ENCODE data around the gene TBC1D2. TPM values are rescaled to one million over a fixed set of nuclear protein-coding genes. Genes with fewer than 3 reads are reported as not detected.

TBC1D2 gene
- total and polyA plus RNA-seq, 2 of the 4 experiments (the other 2 are of a cell fraction): 36.9 to 62.7 TPM

GRCh38 chr9:98199388-98200033 is 55.9 kb downstream of the TBC1D2 start:
- Histone ChIP-seq H3K14ac (replicated peaks; ENCODE audit: low read depth, low read length) (no peak overlapping the region), H2AFZ (replicated peaks; ENCODE audit: low read length, poor library complexity) (no peak overlapping the region), H3K4me2 (ENCODE audit: low read depth, low read length) (no peak overlapping the region), H4K91ac (ENCODE audit: insufficient read depth, low read depth, low read length) (no peak overlapping the region), H3K18ac (ENCODE audit: low read depth, low read length) (no peak overlapping the region), H3K79me1 (ENCODE audit: low read depth in 1 of 2, low read length in 2 of 2) (no peaks in the 10 kb centered on the region; a peak in 1 of 4 replicates), H3K36me3 (ENCODE audit: control insufficient read depth, insufficient read depth, low read length) (peaks cover 16% of the 10 kb centered on the region), H3K27me3 (ENCODE audit: control insufficient read depth, insufficient read depth, low read length) (no peaks in the 10 kb centered on the region), H4K20me1 (ENCODE audit: insufficient read depth, low read length) (no peaks in the 10 kb centered on the region), H3K4me1 (ENCODE audit: control insufficient read depth, insufficient read depth, low read length) (no peaks in the 10 kb centered on the region), H3K9me1 (ENCODE audit: insufficient read depth, low read length) (peaks cover 5% of the 10 kb centered on the region; the same call in 1 of the 2 replicates), H4K8ac (ENCODE audit: low read depth in 2 of 2, low read length in 2 of 2) (no peak overlapping the region), H2BK5ac (ENCODE audit: low read depth, low read length, poor library complexity, severe bottlenecking) (no peak overlapping the region), H4K5ac (ENCODE audit: low read depth, low read length) (no peak overlapping the region), H3K4me3 (ENCODE audit: insufficient read depth, low read depth, low read length) (no peak overlapping the region), H3K9me3 (ENCODE audit: control insufficient read depth, insufficient read depth, low read length) (no peaks in the 10 kb centered on the region), H3K9ac (ENCODE audit: low read depth, low read length) (no peak overlapping the region), H3K23ac (ENCODE audit: low read depth, low read length) (no peak overlapping the region), H2BK120ac (ENCODE audit: low read depth, low read length) (no peak overlapping the region), H2AK9ac (replicated peaks; ENCODE audit: low read depth, low read length, poor library complexity) (no peak overlapping the region), H3K27ac (ENCODE audit: insufficient read depth, low read length) (no peak overlapping the region), H2AK5ac (ENCODE audit: low read depth, low read length) (no peak overlapping the region), H2BK15ac (ENCODE audit: low read depth, low read length) (no peak overlapping the region), H3K56ac (ENCODE audit: extremely low read depth, insufficient read depth, low read length) (no peak overlapping the region), H3K4ac (ENCODE audit: low read depth, low read length) (no peak overlapping the region), H2BK20ac (ENCODE audit: low read depth, low read length) (no peak overlapping the region)
- in situ Hi-C loops (cut with MboI; ENCODE audit: low sequenced_read_pairs): no loop called here
- POLR2A ChIA-PET (ENCODE audit: unreplicated experiment): no interaction called here
- ATAC-seq (ENCODE audit: low read depth): no peak
- intact Hi-C loops (cut with micrococcal nuclease): no loop called here
- DNase-seq: no peak
- CTCF ChIA-PET: no interaction called here
- 92% methylated on average over 8 of the region's 20 CpGs; no CpG with 5 or more reads in 1 of the 2 experiments for WGBS, 2 experiments (ENCODE audit: extremely low coverage in 2 of 2, insufficient read length in 1 of 2)
- dilution Hi-C loops (cut with HindIII; ENCODE audit: low sequenced_read_pairs, unreplicated experiment): no loop called here
- no TSS peak for BruUV-seq (replicated peaks)
- TF ChIP-seq CEBPB (IDR thresholded peaks at IDR 0.05; ENCODE audit: low read depth, low read length): no peak
- no peak for TF ChIP-seq BHLHE40 (IDR thresholded peaks at IDR 0.05; ENCODE audit: low read depth, low read length)
- TF ChIP-seq RAD21 (IDR thresholded peaks at IDR 0.05; ENCODE audit: low read length): no peak
- TF ChIP-seq MAFK (IDR thresholded peaks at IDR 0.05; ENCODE audit: low read depth, low read length): no peak

Data from IMR-90 (cell line).